Prostate gland (tissue), 2 donors: ENCODE measurements around the gene ASZ1.

Source experiments
- CTCF ChIP-seq, 4 experiments: fragments of 200-600 bp in 2 of 4; fragments of 450-650 bp in 2 of 4; sonication (generic) in 2 of 4; IDR thresholded peaks; 1 replicate in 3 of 4; 2 replicates in 1 of 4; pipeline ENCODE4 v1.5.1; 2016 to 2019; ENCODE audit warnings: antibody characterized with exemption in 4 of 4, mild to moderate bottlenecking in 2 of 4, moderate library complexity in 2 of 4
- POLR2A ChIP-seq: fragments of 450-650 bp; IDR thresholded peaks from one replicate; pipeline ENCODE4 v1.6.1; 2016; ENCODE audit warnings: antibody characterized with exemption, mild to moderate bottlenecking
- POLR2AphosphoS5 ChIP-seq: sonication (generic); formaldehyde crosslinking; IDR thresholded peaks from one replicate; pipeline ENCODE4 v1.6.1; 2017; ENCODE audit warnings: antibody characterized with exemption

- TF ChIP-seq POLR2AphosphoS5 (no peak), CTCF (IDR thresholded peaks at IDR 0.05) (no peak), POLR2A (no peak)
Observed at GRCh38 chr7:117470777-117471176, 43.5 kb upstream of the ASZ1 start.
